Endothelial cell (in vitro differentiated cells): ENCODE data around the gene DZIP3. TPM values are rescaled to one million over a fixed set of nuclear protein-coding genes. Genes with fewer than 3 reads are reported as not detected.

Experiments
- DNase-seq: peaks from one replicate; pipeline ENCODE4 v3.0.0; 2021; ENCODE audit warnings: low spot score
- H3K27ac Mint-ChIP-seq: one replicate; pipeline ENCODE4 v1.8.0; 2021; ENCODE audit warnings: mixed read lengths, inconsistent platforms; ENCODE audit not compliant: unreplicated experiment
- H3K27me3 Mint-ChIP-seq: one replicate; pipeline ENCODE4 v1.8.0; 2021; ENCODE audit warnings: mild to moderate bottlenecking, moderate library complexity, mixed read lengths, inconsistent platforms; ENCODE audit not compliant: unreplicated experiment
- H3K36me3 Mint-ChIP-seq: one replicate; pipeline ENCODE4 v1.8.0; 2021; ENCODE audit warnings: mild to moderate bottlenecking, low read depth, mixed read lengths, inconsistent platforms; ENCODE audit not compliant: unreplicated experiment
- H3K4me1 Mint-ChIP-seq: one replicate; pipeline ENCODE4 v1.8.0; 2021; ENCODE audit warnings: mild to moderate bottlenecking, mixed read lengths, inconsistent platforms; ENCODE audit not compliant: unreplicated experiment
- H3K4me3 Mint-ChIP-seq: one replicate; pipeline ENCODE4 v1.8.0; 2021; ENCODE audit warnings: mild to moderate bottlenecking, mixed read lengths, inconsistent platforms; ENCODE audit not compliant: unreplicated experiment
- H3K9me3 Mint-ChIP-seq: one replicate; pipeline ENCODE4 v1.8.0; 2021; ENCODE audit warnings: mixed read lengths, inconsistent platforms; ENCODE audit not compliant: unreplicated experiment
- CTCF ChIP-seq: fragments of 200-600 bp; sonication (generic); IDR thresholded peaks from one replicate; pipeline ENCODE4 v1.5.0; 2021; ENCODE audit warnings: antibody characterized with exemption; ENCODE audit not compliant: unreplicated experiment
- total RNA-seq: library from RNA; stranded (reverse); fragmentation: NEBNext Ultra II Directional; extraction: Animal tissue kit (Norgen Biotek cat#: 25700); gene quantifications from one replicate; pipeline ENCODE4 v1.2.1, GENCODE V29; 2021; ENCODE audit not compliant: unreplicated experiment

Gene DZIP3
- total RNA-seq, 1 donor from 2014 or later, result 16.0 TPM

DNA sequence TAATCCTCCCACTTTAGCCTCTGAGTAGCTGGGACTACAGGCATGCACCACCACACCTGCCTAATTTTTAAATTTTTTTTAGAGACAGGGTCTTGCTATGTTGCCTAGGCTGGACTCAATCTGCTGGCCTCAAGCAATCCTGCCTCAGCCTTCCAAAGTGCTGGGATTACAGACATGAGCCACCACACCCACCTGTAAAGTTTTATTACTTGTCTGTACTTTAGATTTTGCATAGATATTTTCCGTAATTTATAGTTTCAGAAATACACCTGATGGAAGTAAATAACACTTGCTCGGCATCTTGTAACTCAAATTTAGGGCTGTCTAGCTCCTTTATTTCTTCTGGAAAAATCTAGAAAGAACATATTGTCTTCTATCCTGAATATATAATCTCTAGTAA is 5.8 kb downstream of the DZIP3 start:
- Mint-ChIP-seq H3K9me3 (no peaks in the 10 kb centered on the region), H3K4me3 (no peak overlapping the region), H3K27ac (no peak overlapping the region), H3K36me3 (no peaks in the 10 kb centered on the region), H3K27me3 (no peaks in the 10 kb centered on the region), H3K4me1 (peaks cover 7% of the 10 kb centered on the region)
- TF ChIP-seq CTCF, result no peak
- no peak for DNase-seq

DNA sequence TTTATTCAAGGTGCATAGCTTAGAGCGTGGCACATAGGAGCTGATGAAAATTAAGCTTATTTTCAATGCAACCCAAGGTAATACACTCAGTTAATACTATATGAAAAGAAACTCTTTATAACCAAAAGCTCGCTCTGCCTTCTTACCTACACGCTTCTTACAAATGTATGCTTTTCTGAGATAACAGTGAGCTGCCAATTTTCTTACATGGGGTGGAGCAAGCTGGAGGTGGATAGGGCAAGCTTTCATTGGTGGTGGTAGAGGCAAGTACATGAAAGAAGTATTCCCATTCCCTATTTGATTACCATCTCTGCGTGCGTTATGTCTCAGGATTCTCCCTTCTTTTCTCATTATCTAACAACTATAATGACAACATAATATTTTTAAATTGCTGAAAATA is 8.9 kb downstream of the DZIP3 start:
- no peak overlapping the region for H3K4me3 Mint-ChIP-seq
- peaks cover 8% of the 10 kb centered on the region for H3K4me1 Mint-ChIP-seq
- DNase-seq, result no peak
- no peaks in the 10 kb centered on the region for H3K9me3 Mint-ChIP-seq
- no peaks in the 10 kb centered on the region for H3K36me3 Mint-ChIP-seq
- no peak overlapping the region for H3K27ac Mint-ChIP-seq
- no peak for TF ChIP-seq CTCF
- H3K27me3 Mint-ChIP-seq, result no peaks in the 10 kb centered on the region

DNA sequence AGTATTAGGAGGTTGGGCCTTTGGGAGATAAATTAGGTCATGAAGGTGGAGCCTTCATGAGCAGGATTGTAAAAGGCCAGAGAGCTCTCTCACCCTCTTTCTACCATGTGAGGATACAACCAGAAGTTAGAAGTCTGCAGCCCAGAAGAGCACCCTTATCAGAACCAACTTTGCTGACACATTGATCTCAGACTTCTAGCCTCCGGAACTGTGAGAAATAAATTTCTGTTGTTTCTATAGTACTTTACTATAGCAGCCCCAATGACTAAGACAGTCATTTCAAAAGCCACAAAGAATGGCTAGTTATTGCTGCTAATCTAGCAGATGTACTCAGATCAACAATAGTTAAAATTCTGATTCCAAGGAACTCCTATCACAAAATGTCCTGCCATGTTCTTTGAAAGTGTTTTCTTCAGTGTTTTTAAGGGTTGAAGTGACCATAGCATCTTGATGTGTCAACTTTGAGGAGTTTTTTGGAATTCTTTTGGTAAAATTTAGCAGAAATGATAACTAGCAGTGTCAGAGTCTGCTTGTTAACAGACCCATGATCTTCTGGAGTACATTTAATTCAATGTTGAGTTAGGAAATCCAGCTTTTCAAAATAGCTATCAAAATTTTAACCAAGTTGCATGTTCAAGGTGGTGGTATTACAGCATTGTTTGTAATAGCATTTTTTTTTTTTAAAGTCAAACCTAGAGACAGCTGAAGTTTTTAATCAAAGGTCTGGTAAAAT is 10.3 kb downstream of the DZIP3 start:
- H3K9me3 Mint-ChIP-seq, result no peaks in the 10 kb centered on the region
- peaks cover 15% of the 10 kb centered on the region for H3K4me1 Mint-ChIP-seq
- no peak overlapping the region for H3K27ac Mint-ChIP-seq

GRCh38 chr3:108602249-108602934 is 12.9 kb downstream of the DZIP3 start:
- Mint-ChIP-seq H3K36me3 (no peaks in the 10 kb centered on the region), H3K27me3 (no peaks in the 10 kb centered on the region), H3K4me1 (peaks cover 15% of the 10 kb centered on the region), H3K9me3 (no peaks in the 10 kb centered on the region), H3K4me3 (no peak overlapping the region), H3K27ac (peak overlapping the region; percentile 89)
- no peak for TF ChIP-seq CTCF
- no peak for DNase-seq

More for the DNA sequence above, 10.3 kb downstream of the DZIP3 start:
- Mint-ChIP-seq H3K36me3 (no peaks in the 10 kb centered on the region), H3K27me3 (no peaks in the 10 kb centered on the region), H3K4me3 (no peak overlapping the region)
- TF ChIP-seq CTCF, result no peak
- no peak for DNase-seq

- Mint-ChIP-seq H3K9me3 (no peaks in the 10 kb centered on the region), H3K36me3 (no peaks in the 10 kb centered on the region), H3K27me3 (no peaks in the 10 kb centered on the region), H3K27ac (peak overlapping the region; percentile 89), H3K4me1 (peaks cover 15% of the 10 kb centered on the region), H3K4me3 (no peak overlapping the region)
- TF ChIP-seq CTCF, result no peak
- no peak for DNase-seq
These were observed 13.4 kb downstream of the DZIP3 start for GRCh38 chr3:108602935-108603294.
